GM13976 (cell line): Measurements from ENCODE around the gene ASAP2.

Experiments used
- DNase-seq: peaks from one replicate; pipeline ENCODE4 v3.0.0; 2012; ENCODE audit warnings: low spot score
- in situ Hi-C: fragments of 300-500 bp; cut with MboI; formaldehyde crosslinking; loops from one replicate; pipeline ENCODE4 v1.12.0; 2022; ENCODE audit warnings: low sequenced_read_pairs, mixed read lengths, inconsistent platforms; ENCODE audit not compliant: unreplicated experiment
- TF ChIP-seq, protein P1 (sequence below): IDR thresholded peaks from 2 replicates; pipeline ENCODE4 v1.5.1; 2012; ENCODE audit warnings: borderline replicate concordance, mild to moderate bottlenecking; ENCODE audit not compliant: insufficient read depth; ENCODE audit errors: extremely low read depth, missing control alignments, control extremely low read depth

Gene ASAP2

DNA sequence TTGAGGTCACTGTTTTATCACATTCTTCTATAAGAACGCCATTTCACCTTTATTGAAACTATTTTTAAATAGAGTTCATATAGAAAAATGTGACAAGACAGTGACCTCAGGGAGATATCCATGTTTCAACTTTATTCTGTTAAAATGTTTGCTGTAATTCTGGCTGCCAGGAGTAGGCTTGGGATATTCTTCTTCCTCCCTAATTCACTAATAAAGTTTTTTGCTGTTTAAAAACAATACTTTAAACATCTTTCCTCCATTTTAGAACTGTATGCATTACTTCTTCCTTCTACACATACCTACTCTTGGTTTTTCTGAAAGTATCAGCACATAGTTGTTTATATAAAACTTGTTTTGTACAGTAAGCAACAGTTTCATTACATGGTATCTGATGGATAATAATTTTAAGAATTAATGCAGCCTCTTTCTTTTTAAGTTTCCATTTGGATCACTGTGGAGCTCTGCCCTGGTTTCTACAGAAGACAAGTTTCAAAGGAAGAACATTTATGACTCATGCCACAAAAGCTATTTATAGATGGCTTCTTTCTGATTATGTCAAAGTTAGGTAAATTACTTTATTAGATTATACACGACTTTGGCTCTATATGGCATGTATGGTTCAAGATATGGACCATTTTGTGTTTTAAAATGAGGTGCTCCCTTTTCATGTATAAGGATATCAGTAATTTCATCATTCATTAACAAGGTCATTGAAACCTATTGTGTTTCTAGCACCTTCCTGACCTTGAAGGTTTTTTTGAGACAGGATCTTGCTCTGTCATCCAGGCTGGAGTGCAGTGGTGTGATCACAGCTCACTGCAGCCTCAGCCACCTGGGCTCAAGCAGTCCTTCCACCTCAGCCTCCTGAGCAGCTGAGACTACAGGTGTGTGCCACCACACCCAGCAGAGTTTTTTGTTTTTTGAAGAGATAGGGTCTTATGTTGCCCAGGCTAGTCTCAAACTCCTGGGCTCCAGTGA, 224.0 kb downstream of the ASAP2 start:
- TF ChIP-seq, protein P1, sequence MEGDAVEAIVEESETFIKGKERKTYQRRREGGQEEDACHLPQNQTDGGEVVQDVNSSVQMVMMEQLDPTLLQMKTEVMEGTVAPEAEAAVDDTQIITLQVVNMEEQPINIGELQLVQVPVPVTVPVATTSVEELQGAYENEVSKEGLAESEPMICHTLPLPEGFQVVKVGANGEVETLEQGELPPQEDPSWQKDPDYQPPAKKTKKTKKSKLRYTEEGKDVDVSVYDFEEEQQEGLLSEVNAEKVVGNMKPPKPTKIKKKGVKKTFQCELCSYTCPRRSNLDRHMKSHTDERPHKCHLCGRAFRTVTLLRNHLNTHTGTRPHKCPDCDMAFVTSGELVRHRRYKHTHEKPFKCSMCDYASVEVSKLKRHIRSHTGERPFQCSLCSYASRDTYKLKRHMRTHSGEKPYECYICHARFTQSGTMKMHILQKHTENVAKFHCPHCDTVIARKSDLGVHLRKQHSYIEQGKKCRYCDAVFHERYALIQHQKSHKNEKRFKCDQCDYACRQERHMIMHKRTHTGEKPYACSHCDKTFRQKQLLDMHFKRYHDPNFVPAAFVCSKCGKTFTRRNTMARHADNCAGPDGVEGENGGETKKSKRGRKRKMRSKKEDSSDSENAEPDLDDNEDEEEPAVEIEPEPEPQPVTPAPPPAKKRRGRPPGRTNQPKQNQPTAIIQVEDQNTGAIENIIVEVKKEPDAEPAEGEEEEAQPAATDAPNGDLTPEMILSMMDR: no peak
- no peak for DNase-seq
- in situ Hi-C loops: no loop called here

DNA sequence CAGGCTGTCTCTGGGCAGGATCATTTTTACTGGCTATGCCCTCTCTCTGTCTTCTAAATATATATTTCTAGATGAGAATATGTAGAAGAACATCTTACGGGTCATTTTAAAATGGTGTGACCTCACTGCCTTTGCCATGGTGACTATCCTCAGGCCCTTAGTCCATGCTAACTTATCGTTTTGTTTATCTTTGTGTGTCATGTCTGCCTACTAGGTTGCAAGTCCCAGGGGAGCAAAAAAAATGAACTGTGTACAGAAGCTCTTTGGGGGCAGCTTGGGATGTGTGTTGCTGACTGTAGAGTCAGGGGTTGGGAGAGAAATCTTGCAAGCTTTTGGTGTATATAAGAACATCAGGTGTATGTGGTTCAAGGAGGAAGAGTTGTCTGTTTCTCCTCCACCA, 227.9 kb downstream of the ASAP2 start:
- TF ChIP-seq, protein P1: no peak
- DNase-seq: no peak
- in situ Hi-C loops: no loop called here

DNA sequence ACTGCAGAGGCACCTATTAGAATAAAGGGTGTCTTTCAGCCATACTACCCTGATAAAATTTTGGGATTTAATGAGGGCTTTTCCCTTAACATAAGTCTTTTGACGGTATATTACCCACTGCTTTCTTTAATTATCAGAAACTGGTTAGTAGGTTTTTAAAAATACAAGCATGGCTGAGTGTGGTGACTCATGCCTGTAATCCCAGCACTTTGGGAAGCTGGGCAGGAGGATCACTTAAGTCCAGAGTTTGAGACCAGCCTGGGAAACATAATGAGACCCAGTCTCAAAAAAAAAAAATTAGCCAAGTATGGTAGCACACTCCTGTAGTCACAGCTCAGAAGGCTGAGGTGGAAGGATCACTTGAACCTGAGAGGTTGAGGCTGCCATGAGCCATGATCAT, 232.9 kb downstream of the ASAP2 start:
- no peak for DNase-seq
- in situ Hi-C loops: no loop called here
- TF ChIP-seq, protein P1: no peak

DNA sequence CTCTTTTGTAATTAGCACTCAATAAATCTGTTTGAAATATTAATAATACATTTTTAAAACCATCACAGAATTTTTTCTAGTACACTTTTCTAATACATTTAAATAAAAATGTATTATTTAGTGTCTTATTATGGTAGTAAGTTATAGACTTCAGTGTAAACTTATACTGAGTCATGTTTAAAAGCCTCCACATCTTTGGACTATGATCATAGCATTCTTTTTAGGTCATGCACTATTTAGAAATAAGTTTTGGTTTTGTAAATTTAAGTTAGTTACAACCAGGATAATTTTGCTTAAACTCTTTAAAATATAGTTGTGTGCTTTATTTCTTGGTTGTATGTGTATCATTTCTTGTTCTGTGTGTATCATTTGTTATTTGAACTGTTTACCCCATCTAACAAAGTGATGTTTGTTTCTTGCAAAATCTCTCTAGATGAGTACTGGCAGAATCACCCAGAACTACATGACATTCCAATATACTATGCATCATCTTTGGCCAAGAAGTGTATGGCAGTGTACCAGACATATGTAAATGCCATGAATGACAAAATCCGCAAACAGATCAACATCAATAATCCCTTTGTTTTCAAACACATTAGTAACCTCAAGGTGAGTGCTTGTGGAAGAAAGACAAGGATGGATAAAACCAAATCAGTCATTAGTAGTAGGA, 233.6 kb downstream of the ASAP2 start:
- in situ Hi-C loops: no loop called here
- TF ChIP-seq, protein P1: no peak
- no peak for DNase-seq

DNA sequence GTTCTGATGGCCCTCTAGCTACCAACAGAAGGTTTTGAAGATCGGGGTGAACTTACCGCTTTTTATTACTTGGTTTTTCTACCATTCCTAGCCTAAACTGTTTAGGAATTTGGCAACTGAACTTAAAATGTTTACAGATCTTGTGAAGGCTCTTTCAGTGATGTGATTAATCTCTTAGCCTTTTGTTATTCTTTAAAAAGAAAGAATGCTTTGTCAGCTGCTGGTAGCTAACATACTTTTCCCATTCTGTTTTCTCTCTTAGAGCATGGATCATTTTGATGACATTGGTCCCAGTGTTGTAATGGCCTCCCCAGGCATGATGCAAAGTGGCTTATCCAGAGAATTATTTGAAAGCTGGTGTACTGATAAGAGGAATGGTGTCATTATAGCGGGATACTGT, 234.9 kb downstream of the ASAP2 start:
- TF ChIP-seq, protein P1: no peak
- in situ Hi-C loops: no loop called here
- no peak for DNase-seq

DNA sequence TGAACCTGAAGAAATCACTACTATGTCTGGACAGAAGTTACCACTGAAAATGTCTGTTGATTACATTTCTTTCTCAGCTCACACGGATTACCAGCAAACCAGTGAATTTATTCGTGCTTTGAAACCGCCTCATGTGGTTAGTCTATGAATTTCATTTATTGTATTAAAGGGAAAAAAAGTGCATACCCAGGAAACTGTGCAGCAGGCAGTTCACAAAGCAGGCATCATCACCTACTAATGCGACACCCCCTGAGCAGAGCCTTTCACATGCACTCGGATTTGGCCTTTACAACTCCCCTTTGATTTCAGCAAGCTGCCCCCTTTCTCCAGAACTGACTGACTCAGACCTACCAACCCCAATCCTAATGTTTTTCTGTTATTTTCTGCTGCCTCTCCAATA, 236.9 kb downstream of the ASAP2 start:
- TF ChIP-seq, protein P1: no peak
- in situ Hi-C loops: no loop called here
- no peak for DNase-seq
